RWPE1 (cell line): ENCODE data around the gene TUBGCP6.

Experiments
- CTCF ChIA-PET: fragments of 350-600 bp; sonication (Branson Sonifier 250); formaldehyde crosslinking; extraction: SDS; loops from one replicate; lab custom pipeline; 2021; lab: Yijun Ruan, JAX
- POLR2A ChIA-PET: fragments of 400-600 bp; formaldehyde crosslinking; extraction: SDS; loops from one replicate; lab custom pipeline; 2020; ENCODE audit warnings: antibody characterized with exemption; ENCODE audit not compliant: low non-redundant PET; lab: Yijun Ruan, JAX
- DNase-seq: peaks from one replicate; pipeline ENCODE4 v3.0.0; 2012; ENCODE audit warnings: low spot score
- H3K27ac ChIP-seq: fragments of 450-650 bp; 2 replicates; pipeline ENCODE4 v1.5.1; 2017
- CTCF ChIP-seq: fragments of 450-650 bp; conservative IDR thresholded peaks from 2 replicates; pipeline ENCODE4 v1.5.1; 2017; ENCODE audit warnings: low read depth, mild to moderate bottlenecking

TUBGCP6 gene

GRCh38 chr22:50250249-50250554, 5.4 kb upstream of the TUBGCP6 start:
- peak overlapping the region; percentile 89 for H3K27ac ChIP-seq
- no peak for TF ChIP-seq CTCF
- ChIA-PET CTCF (interaction anchor here (0.7 to 1.5 kb wide), 3 partner anchors 48 to 116 kb away, joined by 4 to 5 read pairs (median 5); no protein-coding TSS in a partner anchor), POLR2A (interaction anchor here (0.7 kb wide), 1 partner anchor 55 kb away, joined by 3 read pairs; no protein-coding TSS in a partner anchor)
- no peak for DNase-seq

- ChIA-PET CTCF (interaction anchor here (0.7 to 1.1 kb wide), 2 partner anchors 48 to 93 kb away, joined by 4 to 5 read pairs; no protein-coding TSS in a partner anchor), POLR2A (no interaction called here)
- H3K27ac ChIP-seq, result peak overlapping the region; percentile 89
- TF ChIP-seq CTCF, result no peak
- DNase-seq, result no peak
These were observed 4.8 kb upstream of the TUBGCP6 start for GRCh38 chr22:50249341-50250248.

GRCh38 chr22:50248196-50249081, 3.6 kb upstream of the TUBGCP6 start:
- CTCF ChIA-PET, result no interaction called here

GRCh38 chr22:50247748-50248147, 2.9 kb upstream of the TUBGCP6 start:
- peak overlapping the region; percentile 89 for H3K27ac ChIP-seq
- TF ChIP-seq CTCF, result no peak
- peak; percentile 59 for DNase-seq
- ChIA-PET CTCF (no interaction called here), POLR2A (no interaction called here)

More at GRCh38 chr22:50248196-50249081, 3.6 kb upstream of the TUBGCP6 start:
- no peak for TF ChIP-seq CTCF
- DNase-seq, result no peak
- H3K27ac ChIP-seq, result peak overlapping the region; percentile 89
- POLR2A ChIA-PET, result no interaction called here

GRCh38 chr22:50246242-50247175, 1.7 kb upstream of the TUBGCP6 start:
- no peak for TF ChIP-seq CTCF
- no peak for DNase-seq
- H3K27ac ChIP-seq, result peak overlapping the region; percentile 89
- ChIA-PET POLR2A (no interaction called here), CTCF (interaction anchor here (0.7 kb wide), 1 partner anchor 10 kb away, joined by 4 read pairs; no protein-coding TSS in a partner anchor)
